K562 (cell line): ENCODE results near the gene MGST2. TPM values are rescaled to one million over a fixed set of nuclear protein-coding genes. Genes with fewer than 3 reads are reported as not detected.

ENCODE experiments used
- CAMTA2 ChIP-seq: fragments of 250-450 bp; sonication (Bioruptor Pico); conservative IDR thresholded peaks from 2 replicates; pipeline ENCODE4 v1.5.1; 2022
- CEBPB ChIP-seq: fragments of 450-650 bp; IDR thresholded peaks from 2 replicates; pipeline ENCODE4 v1.6.1; 2016; ENCODE audit warnings: missing genetic modification characterization, missing compliant biosample characterization
- CREBBP ChIP-seq: IDR thresholded peaks from one replicate; pipeline ENCODE4 v1.6.1; 2012; ENCODE audit warnings: low read depth, mild to moderate bottlenecking, control low read depth, inconsistent platforms, low read length
- NFXL1 ChIP-seq: fragments of 450-650 bp; formaldehyde crosslinking; IDR thresholded peaks from 2 replicates; pipeline ENCODE4 v1.4.0; 2021; ENCODE audit warnings: mild to moderate bottlenecking
- PHTF2 ChIP-seq: fragments of 250-450 bp; sonication (Bioruptor Pico); IDR thresholded peaks from 2 replicates; pipeline ENCODE4 v1.5.0; 2021; ENCODE audit warnings: mild to moderate bottlenecking
- PRPF4 ChIP-seq: fragments of 200-400 bp; formaldehyde crosslinking; IDR thresholded peaks from one replicate; pipeline ENCODE4 v1.6.1; 2017; ENCODE audit warnings: low read length, low read depth, mild to moderate bottlenecking; ENCODE audit not compliant: insufficient read depth, poor library complexity, severe bottlenecking
- U2AF1 ChIP-seq: fragments of 200-400 bp; formaldehyde crosslinking; optimal IDR thresholded peaks from 2 replicates; pipeline ENCODE3; 2017; ENCODE audit warnings: mild to moderate bottlenecking, low read depth, low read length, moderate library complexity
- ZNF165 ChIP-seq: fragments of 250-450 bp; sonication (Bioruptor Pico); IDR thresholded peaks from 2 replicates; pipeline ENCODE4 v1.4.0; 2020; ENCODE audit warnings: borderline replicate concordance
- ZNF24 ChIP-seq: fragments of 450-650 bp; IDR thresholded peaks from 2 replicates; pipeline ENCODE4 v1.6.1; 2016
- polyA plus RNA-seq, 8 experiments: library from polyadenylated mRNA; depleted of rRNA in 4 of 8; stranded (reverse) in 5 of 8; unstranded in 3 of 8; fragments of >200 nt; fragmentation: Nextera tagmentation in 2 of 8; fragmentation: Illumina TruSeq in 1 of 8; extraction: Ambion mirVana in 2 of 8; extraction: Trizol in 1 of 8; gene quantifications; 2 replicates each; pipeline versions ENCODE4 v1.2.1 to v1.2.3, GENCODE V29; 2011 to 2014; ENCODE audit warnings: inconsistent platforms in 1 of 8, missing spikeins in 1 of 8
- total RNA-seq, 7 experiments: library from RNA; depleted of rRNA in 6 of 7; stranded (reverse); fragments of >200 nt in 6 of 7; fragmentation: Illumina TruSeq in 2 of 7; extraction: Trizol in 2 of 7; gene quantifications; 2 replicates each; pipeline versions ENCODE4 v1.2.1 to v1.2.3, GENCODE V29; 2011 to 2021; ENCODE audit warnings: low replicate concordance in 1 of 7
- TF ChIP-seq, protein P1 (sequence below): fragments of 450-650 bp; IDR thresholded peaks from 2 replicates; pipeline ENCODE4 v1.6.1; 2016; ENCODE audit warnings: mild to moderate bottlenecking, moderate library complexity
- TF ChIP-seq, protein P2 (sequence below): fragments of 250-450 bp; sonication (Bioruptor Pico); IDR thresholded peaks from 2 replicates; pipeline ENCODE4 v1.8.0; 2021; ENCODE audit warnings: moderate library complexity, mild to moderate bottlenecking, inconsistent platforms
- TF ChIP-seq, protein P3 (sequence below): IDR thresholded peaks from 3 replicates; pipeline ENCODE4 v1.6.1; 2011; ENCODE audit warnings: borderline replicate concordance, mild to moderate bottlenecking, moderate library complexity; ENCODE audit not compliant: insufficient read length; ENCODE audit errors: extremely low read depth

Gene MGST2
- total and polyA plus RNA-seq, 9 of the 15 experiments (the other 6 are each of a cell fraction or from before 2014, with no cell fraction given), result 38.7 to 115 (median 84.6) TPM

DNA sequence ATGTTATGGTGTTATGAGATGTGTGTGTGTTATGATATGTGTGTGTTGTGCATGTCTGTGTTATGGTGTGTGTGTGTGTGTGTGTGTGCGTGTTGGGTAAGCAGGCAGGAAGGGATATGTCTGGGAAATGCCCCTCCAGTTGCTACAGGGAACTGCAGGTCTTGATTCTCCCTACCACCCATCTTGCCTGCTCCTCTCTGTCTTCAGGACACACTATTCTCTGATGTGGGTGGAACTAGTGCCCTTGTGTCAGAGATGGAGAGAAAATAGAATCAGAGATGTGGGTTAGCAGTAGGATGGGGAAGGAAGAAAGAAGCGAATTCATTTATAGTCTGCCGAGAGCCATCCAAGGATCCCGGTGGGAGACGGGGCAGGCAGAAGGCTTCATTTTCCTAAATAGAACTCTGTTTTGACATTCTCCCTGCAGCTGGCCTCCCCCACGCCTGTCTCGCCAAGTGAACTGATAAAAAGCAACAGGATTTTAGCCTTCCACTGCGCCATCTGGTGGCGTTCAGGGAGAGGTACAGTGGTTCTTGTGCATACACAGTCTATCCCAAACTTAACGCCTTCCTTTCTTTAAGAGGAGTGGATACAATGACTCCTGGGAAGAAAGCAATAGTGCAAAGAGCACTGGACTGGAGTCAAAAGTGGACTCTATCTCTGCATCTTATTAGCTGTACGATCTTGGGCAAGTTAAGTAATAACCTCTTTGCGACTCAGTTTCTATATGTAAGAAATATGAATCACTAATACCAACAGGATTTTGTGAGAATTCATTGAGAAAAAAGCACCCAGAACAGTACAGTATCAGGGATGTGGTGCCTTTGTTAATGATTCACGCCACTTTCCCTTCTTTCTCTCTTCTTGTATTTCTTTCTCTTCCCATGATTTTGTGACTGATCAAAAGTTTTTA, 14.1 kb upstream of the MGST2 start (continued):
- TF ChIP-seq, protein P1, sequence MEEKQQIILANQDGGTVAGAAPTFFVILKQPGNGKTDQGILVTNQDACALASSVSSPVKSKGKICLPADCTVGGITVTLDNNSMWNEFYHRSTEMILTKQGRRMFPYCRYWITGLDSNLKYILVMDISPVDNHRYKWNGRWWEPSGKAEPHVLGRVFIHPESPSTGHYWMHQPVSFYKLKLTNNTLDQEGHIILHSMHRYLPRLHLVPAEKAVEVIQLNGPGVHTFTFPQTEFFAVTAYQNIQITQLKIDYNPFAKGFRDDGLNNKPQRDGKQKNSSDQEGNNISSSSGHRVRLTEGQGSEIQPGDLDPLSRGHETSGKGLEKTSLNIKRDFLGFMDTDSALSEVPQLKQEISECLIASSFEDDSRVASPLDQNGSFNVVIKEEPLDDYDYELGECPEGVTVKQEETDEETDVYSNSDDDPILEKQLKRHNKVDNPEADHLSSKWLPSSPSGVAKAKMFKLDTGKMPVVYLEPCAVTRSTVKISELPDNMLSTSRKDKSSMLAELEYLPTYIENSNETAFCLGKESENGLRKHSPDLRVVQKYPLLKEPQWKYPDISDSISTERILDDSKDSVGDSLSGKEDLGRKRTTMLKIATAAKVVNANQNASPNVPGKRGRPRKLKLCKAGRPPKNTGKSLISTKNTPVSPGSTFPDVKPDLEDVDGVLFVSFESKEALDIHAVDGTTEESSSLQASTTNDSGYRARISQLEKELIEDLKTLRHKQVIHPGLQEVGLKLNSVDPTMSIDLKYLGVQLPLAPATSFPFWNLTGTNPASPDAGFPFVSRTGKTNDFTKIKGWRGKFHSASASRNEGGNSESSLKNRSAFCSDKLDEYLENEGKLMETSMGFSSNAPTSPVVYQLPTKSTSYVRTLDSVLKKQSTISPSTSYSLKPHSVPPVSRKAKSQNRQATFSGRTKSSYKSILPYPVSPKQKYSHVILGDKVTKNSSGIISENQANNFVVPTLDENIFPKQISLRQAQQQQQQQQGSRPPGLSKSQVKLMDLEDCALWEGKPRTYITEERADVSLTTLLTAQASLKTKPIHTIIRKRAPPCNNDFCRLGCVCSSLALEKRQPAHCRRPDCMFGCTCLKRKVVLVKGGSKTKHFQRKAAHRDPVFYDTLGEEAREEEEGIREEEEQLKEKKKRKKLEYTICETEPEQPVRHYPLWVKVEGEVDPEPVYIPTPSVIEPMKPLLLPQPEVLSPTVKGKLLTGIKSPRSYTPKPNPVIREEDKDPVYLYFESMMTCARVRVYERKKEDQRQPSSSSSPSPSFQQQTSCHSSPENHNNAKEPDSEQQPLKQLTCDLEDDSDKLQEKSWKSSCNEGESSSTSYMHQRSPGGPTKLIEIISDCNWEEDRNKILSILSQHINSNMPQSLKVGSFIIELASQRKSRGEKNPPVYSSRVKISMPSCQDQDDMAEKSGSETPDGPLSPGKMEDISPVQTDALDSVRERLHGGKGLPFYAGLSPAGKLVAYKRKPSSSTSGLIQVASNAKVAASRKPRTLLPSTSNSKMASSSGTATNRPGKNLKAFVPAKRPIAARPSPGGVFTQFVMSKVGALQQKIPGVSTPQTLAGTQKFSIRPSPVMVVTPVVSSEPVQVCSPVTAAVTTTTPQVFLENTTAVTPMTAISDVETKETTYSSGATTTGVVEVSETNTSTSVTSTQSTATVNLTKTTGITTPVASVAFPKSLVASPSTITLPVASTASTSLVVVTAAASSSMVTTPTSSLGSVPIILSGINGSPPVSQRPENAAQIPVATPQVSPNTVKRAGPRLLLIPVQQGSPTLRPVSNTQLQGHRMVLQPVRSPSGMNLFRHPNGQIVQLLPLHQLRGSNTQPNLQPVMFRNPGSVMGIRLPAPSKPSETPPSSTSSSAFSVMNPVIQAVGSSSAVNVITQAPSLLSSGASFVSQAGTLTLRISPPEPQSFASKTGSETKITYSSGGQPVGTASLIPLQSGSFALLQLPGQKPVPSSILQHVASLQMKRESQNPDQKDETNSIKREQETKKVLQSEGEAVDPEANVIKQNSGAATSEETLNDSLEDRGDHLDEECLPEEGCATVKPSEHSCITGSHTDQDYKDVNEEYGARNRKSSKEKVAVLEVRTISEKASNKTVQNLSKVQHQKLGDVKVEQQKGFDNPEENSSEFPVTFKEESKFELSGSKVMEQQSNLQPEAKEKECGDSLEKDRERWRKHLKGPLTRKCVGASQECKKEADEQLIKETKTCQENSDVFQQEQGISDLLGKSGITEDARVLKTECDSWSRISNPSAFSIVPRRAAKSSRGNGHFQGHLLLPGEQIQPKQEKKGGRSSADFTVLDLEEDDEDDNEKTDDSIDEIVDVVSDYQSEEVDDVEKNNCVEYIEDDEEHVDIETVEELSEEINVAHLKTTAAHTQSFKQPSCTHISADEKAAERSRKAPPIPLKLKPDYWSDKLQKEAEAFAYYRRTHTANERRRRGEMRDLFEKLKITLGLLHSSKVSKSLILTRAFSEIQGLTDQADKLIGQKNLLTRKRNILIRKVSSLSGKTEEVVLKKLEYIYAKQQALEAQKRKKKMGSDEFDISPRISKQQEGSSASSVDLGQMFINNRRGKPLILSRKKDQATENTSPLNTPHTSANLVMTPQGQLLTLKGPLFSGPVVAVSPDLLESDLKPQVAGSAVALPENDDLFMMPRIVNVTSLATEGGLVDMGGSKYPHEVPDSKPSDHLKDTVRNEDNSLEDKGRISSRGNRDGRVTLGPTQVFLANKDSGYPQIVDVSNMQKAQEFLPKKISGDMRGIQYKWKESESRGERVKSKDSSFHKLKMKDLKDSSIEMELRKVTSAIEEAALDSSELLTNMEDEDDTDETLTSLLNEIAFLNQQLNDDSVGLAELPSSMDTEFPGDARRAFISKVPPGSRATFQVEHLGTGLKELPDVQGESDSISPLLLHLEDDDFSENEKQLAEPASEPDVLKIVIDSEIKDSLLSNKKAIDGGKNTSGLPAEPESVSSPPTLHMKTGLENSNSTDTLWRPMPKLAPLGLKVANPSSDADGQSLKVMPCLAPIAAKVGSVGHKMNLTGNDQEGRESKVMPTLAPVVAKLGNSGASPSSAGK, result no peak
- no peak for TF ChIP-seq NFXL1 (CRISPR knock-in tag)
- TF ChIP-seq U2AF1, result no peak
- no peak for TF ChIP-seq PRPF4
- no peak for TF ChIP-seq CREBBP
- no peak for TF ChIP-seq PHTF2
- TF ChIP-seq, protein P2, sequence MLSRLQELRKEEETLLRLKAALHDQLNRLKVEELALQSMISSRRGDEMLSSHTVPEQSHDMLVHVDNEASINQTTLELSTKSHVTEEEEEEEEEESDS, result no peak
- no peak for TF ChIP-seq CAMTA2
- TF ChIP-seq CEBPB (tag), result no peak
- TF ChIP-seq, protein P3, sequence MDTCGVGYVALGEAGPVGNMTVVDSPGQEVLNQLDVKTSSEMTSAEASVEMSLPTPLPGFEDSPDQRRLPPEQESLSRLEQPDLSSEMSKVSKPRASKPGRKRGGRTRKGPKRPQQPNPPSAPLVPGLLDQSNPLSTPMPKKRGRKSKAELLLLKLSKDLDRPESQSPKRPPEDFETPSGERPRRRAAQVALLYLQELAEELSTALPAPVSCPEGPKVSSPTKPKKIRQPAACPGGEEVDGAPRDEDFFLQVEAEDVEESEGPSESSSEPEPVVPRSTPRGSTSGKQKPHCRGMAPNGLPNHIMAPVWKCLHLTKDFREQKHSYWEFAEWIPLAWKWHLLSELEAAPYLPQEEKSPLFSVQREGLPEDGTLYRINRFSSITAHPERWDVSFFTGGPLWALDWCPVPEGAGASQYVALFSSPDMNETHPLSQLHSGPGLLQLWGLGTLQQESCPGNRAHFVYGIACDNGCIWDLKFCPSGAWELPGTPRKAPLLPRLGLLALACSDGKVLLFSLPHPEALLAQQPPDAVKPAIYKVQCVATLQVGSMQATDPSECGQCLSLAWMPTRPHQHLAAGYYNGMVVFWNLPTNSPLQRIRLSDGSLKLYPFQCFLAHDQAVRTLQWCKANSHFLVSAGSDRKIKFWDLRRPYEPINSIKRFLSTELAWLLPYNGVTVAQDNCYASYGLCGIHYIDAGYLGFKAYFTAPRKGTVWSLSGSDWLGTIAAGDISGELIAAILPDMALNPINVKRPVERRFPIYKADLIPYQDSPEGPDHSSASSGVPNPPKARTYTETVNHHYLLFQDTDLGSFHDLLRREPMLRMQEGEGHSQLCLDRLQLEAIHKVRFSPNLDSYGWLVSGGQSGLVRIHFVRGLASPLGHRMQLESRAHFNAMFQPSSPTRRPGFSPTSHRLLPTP, result no peak
- TF ChIP-seq ZNF24, result peak; percentile 39; the same call in 1 of the 2 replicates
- TF ChIP-seq ZNF165, result no peak
